ENCODE results near the gene SLC2A8. TPM values are rescaled to one million over a fixed set of nuclear protein-coding genes. Genes with fewer than 3 reads are reported as not detected.
A peak's percentile ranks its signal among the peaks of the same experiment; 100 is the strongest.

The SLC2A8 gene
- total RNA-seq, 2 donors from 2014 or later: 12.1 to 16.1 TPM

DNA sequence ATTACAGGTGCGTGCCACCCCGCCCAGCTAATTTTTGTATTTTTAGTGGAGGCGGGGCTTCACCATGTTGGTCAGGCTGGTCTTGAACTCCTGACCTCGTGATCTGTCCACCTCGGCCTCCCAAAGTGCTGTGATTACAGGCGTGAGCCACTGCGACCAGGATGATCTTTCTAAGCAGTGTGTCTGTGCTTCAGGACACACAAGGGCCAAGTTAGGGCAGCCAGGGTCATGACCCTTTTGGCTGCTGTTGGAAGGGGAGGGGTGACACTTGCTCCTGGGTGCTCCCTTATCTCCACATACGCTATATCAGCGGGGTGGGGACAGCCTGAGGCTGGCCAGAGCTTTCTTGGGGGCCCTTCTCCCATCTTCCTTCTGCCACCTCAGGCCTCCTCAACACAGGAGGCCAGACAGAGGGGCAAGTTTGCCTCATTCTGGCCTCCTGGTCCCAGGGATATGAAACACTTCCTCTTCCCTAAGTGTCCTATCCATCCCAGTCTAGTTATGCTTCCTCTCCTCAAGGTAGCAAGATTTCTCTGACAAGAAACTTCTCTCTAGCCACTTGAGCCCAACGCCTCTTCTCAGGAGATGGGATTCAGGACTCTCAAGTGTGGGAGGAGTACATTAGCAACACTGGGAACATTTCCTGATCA lies 25.3 kb downstream of the SLC2A8 start:
- no peak for DNase-seq
- ATAC-seq: no peak
- intact Hi-C loops (cut with DNase I): no loop called here

GRCh38 chr9:127422787-127423186 lies 25.8 kb downstream of the SLC2A8 start:
- no peak for ATAC-seq
- intact Hi-C loops (cut with DNase I): no loop called here

GRCh38 chr9:127423476-127423933 lies 26.5 kb downstream of the SLC2A8 start:
- DNase-seq (no peak), ATAC-seq (peak; percentile 2 to 7)
- intact Hi-C loops (cut with DNase I): no loop called here

More at GRCh38 chr9:127422787-127423186, 25.8 kb downstream of the SLC2A8 start:
- DNase-seq: no peak

DNA sequence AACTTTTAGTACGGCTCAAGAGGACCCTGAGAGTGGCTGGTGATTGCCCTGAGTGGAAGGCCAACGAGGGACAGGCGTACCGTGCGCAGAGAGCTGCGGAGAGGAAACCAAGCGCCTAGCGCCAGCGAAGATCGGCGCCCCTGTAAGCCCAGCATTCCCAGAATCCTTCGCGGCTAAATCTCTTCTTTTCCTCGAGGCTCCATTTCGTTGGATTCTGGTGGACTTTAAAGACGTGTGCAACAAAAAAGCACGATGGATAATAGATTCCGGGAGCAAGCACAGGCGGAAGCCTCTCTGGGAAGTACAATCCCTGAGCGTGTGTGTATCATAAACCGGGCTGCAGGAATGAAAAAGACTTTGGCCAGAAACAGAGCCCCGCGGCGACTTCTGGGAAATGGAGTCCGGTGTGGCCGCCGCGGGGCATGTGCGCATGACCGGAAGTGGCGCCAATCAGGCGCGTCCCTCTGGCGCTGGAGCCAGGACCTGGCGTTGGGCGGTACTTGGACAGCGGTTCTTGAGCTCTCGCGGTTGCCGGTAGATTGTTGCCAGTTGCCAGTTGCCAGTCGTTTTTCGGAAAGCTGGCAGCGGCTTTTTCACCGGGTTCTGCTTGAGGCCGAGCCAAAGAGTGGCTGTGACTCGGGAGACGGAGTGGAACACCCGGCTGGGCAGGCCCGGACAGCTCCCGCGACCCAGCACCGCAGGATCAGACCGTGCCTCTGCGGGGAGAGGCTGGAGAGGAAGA lies 27.1 kb downstream of the SLC2A8 start, which contains the start of gene ZNF79:
Gene ZNF79, plus strand, starts transcription at position 449 of the 742 bp plus-strand sequence. CDS start 406 bp downstream, outside the sequence.
- ATAC-seq (peak; percentile 97 to 98), DNase-seq (peak; percentile 95)
- intact Hi-C loops (cut with DNase I): loop anchor here in 1 of 2 donors (1.0 kb wide), 1 partner anchor 27 kb away; the partner anchor contains the start of genes LRSAM1 and RPL12

DNA sequence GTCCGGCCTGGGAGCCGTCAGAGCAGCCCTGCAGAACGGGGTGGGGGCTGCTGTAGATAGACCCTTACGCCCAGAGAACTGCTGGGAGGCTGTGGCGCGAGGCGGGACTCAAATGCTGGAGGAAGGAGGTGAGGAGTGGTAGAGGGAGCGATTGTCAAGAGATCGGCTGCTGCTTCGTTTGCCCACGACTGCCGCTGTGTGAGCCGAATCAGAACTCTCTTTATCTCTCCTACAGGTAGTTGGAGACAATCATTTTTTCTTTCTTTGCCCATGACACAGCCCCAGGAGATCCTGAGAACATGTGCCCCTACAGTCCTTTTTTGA lies 27.7 kb downstream of the SLC2A8 start:
- no peak for DNase-seq
- intact Hi-C loops (cut with DNase I): loop anchor here in 1 of 2 donors (1.0 kb wide), 1 partner anchor 27 kb away; the partner anchor contains the start of genes LRSAM1 and RPL12
- peak in 1 of 2 donors; percentile 21 for ATAC-seq

DNA sequence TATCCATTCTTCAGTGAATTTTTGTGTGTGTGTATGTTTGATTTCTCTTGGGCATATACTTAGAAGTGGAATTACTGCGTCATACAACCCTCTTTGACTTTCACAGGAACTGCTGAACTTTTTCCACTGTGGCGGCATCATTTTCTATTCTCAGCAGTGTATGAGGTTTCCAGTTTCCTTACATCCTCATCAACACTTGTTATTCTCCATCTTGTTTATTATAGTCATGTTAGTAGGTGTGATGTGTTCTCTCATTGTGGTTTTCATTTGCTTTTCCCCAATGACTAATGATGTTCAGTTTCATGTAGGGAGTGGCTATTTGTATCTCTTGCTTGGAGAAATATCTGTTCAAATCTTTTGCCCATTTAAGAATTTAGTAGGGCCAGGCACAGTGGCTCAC lies 29.8 kb downstream of the SLC2A8 start:
- intact Hi-C loops (cut with DNase I): no loop called here
- ATAC-seq (no peak), DNase-seq (no peak)

DNA sequence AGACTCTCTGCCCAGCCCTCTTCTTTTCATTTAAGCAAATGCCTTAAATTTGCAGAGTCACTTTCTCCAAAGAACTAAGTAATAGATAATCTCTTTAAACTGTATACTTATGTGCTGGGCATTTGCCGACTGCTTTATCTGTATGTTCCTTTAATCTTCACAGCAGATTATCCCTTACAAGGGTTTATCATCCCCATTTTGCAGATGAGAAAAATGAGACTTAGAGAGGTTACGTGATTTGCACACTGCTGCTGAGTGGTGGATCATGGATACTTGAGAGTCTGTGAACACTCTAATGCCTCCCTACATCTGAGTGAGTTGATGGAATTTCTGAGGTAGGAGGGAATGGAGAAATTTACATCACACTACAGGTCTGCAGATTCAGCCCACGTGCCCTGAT lies 31.4 kb downstream of the SLC2A8 start:
- ATAC-seq (no peak), DNase-seq (no peak)
- intact Hi-C loops (cut with DNase I): no loop called here

- DNase-seq: no peak
- no peak for ATAC-seq
- intact Hi-C loops (cut with DNase I): no loop called here
These were observed 33.4 kb downstream of the SLC2A8 start for GRCh38 chr9:127430415-127430814.

DNA sequence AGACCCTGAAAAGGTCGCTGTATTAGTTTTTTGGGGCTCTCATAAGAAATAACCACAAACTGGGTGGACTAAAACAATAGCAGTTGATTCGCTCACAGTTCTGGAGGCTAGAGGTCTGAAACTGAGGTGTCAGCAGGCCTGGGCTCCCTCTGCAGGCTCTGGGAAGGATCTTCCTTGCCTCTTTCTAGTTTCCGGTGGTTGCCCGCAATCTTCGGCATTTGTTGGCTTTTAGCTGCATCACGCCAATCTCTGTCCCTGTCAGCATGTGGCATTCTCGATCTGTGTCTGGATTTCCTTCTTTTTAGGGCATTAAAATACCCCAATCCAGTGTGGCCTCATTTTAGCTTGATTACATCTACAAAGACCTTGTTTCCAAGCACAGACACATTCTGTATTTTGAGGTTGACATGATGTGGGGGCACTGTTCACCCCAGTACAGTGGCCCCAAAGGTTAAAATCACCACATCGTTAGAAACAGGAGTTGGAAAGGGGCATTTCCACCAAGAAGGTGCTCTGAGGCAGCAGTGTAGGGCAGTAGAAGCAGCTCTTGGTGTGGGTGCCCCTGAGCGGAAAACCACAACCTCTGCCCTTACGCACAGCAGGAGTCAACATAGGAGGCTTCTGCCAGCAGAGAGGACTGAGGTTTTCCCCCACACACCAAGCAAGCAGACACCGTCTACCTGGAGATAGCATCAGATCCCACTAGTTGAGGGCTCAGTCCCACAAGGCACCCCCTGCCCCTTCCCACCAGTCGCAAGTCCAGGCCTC lies 40.7 kb downstream of the SLC2A8 start:
- no peak for ATAC-seq
- no peak for DNase-seq
- intact Hi-C loops (cut with DNase I): no loop called here

DNA sequence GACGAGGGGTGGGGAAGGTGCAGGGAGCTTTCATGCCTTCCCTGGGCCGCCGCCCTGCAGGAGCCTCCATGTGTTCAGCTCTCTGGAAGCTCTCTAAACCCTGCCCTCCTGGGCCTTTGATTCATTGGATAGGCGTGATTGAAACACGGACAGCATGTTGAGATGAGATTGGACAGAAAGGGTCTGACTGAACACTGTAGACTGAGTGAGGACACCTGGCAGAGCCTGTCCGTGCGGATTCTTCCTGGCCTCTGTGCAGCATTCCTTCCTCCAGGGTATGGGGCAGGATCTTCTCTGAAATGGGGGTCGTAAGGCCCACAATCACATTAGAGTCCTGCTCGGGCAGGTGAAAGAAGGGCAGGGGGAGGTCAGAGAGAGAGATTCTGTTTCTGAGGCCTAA lies 41.4 kb downstream of the SLC2A8 start:
- ATAC-seq: no peak
- DNase-seq: no peak
- intact Hi-C loops (cut with DNase I): no loop called here

DNA sequence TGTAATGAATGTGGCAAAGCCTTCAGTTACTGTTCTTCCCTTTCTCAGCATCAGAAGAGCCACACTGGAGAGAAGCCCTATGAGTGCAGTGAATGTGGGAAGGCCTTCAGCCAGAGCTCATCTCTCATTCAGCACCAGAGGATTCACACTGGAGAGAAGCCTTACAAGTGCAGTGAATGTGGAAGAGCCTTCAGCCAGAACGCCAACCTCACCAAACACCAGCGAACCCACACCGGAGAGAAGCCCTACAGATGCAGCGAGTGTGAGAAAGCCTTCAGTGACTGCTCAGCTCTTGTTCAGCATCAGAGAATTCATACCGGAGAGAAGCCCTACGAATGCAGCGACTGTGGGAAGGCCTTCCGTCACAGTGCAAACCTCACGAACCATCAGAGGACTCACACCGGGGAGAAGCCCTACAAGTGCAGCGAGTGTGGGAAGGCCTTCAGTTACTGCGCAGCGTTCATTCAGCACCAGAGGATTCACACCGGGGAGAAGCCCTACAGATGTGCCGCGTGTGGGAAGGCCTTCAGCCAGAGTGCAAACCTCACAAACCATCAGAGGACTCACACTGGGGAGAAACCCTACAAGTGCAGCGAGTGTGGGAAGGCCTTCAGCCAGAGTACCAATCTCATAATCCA lies 47.4 kb downstream of the SLC2A8 start:
- no peak for DNase-seq
- ATAC-seq: no peak
- intact Hi-C loops (cut with DNase I): no loop called here

DNA sequence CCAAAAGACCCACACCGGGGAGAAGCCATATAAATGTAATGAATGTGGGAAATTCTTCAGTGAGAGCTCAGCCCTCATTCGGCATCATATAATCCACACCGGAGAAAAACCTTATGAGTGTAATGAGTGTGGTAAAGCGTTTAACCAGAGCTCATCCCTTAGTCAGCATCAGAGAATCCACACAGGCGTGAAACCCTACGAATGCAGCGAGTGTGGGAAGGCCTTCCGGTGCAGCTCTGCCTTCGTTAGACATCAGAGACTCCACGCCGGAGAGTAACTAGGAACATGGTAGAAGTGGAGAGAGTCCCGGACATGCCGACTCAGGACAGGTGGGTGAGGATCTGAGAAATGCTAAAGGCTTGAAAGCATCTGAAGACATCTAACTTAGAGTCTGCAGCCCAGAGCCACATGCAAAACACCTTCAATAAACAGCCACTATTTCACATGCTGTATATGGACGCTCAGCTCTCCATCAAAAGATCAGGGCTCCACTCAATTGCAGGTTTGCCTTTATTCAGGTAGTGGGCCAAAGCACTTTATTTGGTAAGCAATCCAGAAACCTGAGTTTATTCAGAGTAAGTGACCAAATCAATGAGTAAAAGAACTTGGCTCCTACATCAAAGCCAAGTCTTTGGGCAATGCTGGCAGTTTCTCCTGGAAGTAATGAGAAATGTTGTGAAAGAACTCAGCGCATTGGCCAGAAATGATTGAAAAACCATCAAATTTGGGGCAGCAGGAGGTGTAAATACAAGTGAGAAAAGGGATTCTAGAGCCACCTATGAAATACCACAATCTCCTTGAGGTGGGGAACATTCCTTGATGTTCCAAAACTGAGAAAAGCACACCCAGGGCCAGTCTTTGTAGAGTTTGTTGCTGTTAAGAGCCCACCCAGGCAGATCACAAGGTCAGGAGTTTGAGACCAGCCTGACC lies 48.2 kb downstream of the SLC2A8 start:
- DNase-seq (no peak), ATAC-seq (no peak)
- intact Hi-C loops (cut with DNase I): no loop called here

DNA sequence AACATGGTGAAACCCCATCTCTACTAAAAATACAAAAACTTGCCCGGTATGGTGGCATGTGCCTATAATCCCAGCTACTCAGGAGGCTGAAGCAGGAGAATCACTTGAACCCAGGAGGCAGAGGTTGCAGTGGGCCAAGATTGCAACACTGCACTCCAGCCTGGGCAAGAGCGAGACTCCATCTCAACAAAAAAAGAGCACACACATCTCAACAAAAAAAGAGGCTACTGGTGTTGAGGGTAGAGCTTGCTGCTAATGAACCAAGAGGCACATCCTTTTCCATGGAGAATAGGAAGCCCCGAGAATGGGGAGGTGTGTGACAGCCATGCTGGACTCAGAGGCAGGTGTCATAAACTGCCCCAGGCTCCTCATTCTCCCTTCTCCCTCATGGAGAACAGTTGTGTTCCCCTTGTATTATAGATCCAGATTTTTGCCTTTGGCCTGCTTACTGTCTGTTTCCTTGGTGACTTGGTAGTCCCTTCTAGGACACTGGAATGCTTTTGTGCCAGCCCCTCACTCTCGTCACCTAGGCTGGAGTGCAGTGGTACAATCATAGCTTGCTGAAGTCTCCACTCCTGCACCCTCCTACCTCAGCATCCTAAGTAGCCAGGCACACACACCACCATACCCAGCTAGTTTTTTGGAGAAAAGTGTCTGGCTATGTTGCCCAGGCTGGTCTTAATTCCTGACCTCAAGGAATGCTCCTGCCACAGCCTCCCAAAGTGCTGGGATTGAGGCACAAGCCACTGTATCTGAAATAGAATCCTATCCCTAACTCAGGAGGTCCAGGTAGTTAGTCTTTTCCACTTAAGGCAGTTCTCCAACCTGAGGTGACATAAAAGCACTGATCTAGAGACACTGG lies 49.1 kb downstream of the SLC2A8 start:
- intact Hi-C loops (cut with DNase I): no loop called here
- no peak for ATAC-seq

DNA sequence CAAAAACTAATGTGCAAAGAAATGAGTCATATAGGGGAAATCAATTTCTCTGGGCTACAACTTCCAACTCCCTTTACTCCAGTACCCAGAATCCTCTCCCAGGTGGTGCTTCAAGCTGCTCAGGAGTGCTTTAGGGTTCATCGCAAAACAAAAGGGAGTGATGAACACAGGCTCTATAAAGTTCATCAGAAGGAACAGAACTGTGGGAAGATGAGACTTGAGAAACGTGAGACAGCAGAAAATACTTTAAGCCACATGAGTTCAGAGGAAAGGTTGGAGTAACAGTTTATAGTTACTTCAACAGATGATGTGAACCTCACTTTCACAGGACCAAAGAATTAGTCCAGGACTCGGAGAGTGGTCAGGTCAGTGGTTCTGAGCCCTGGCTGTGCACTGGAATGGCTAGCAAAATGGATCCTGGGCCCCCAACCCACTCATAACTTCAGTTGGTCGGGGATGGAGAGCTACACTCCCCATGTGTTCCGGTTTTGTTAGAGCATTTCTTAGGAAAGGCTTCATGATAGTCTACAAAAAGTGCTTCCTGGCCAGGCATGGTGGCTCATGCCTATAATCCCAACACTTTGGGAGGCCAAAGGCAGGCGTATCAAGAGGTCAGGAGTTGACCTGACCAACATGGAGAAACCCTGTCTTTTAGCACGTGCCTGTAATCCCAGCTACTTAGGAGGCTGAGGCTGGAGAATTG lies 49.9 kb downstream of the SLC2A8 start:
- intact Hi-C loops (cut with DNase I): no loop called here
- DNase-seq (no peak), ATAC-seq (no peak)

More for the DNA sequence above, 49.1 kb downstream of the SLC2A8 start:
- DNase-seq: no peak

- intact Hi-C loops (cut with DNase I): no loop called here
- no peak for DNase-seq
- no peak for ATAC-seq
These were observed 50.6 kb downstream of the SLC2A8 start for GRCh38 chr9:127447416-127448111.

GRCh38 chr9:127448112-127448805 lies 51.3 kb downstream of the SLC2A8 start:
- ATAC-seq: no peak
- no peak for DNase-seq
- intact Hi-C loops (cut with DNase I): no loop called here

All from left cardiac atrium (tissue), 4 donors.